Type B pancreatic cell (in vitro differentiated cells): ENCODE results near the gene PLAAT5. TPM values are rescaled to one million over a fixed set of nuclear protein-coding genes. Genes with fewer than 3 reads are reported as not detected.

ENCODE experiments used
- DNase-seq: peaks from one replicate; pipeline ENCODE4 v3.0.0; 2021; ENCODE audit warnings: mixed read lengths; ENCODE audit not compliant: unreplicated experiment; ENCODE audit errors: extremely low spot score
- H3K27ac Mint-ChIP-seq: 2 replicates; pipeline ENCODE4 v1.8.0; 2021; ENCODE audit warnings: mild to moderate bottlenecking, mixed read lengths
- H3K27me3 Mint-ChIP-seq: 2 replicates; pipeline ENCODE4 v1.8.0; 2021; ENCODE audit warnings: mixed read lengths
- H3K36me3 Mint-ChIP-seq: 2 replicates; pipeline ENCODE4 v1.8.0; 2021; ENCODE audit warnings: mixed read lengths
- H3K4me1 Mint-ChIP-seq: one replicate; pipeline ENCODE4 v1.8.0; 2021; ENCODE audit warnings: mixed read lengths; ENCODE audit not compliant: unreplicated experiment
- H3K4me3 Mint-ChIP-seq: 2 replicates; pipeline ENCODE4 v1.8.0; 2021; ENCODE audit warnings: mild to moderate bottlenecking, mixed read lengths
- H3K9me3 Mint-ChIP-seq: 2 replicates; pipeline ENCODE4 v1.8.0; 2021; ENCODE audit warnings: mixed read lengths
- total RNA-seq: library from RNA; stranded (reverse); gene quantifications from 2 replicates; pipeline ENCODE4 v1.2.1, GENCODE V29; 2021; ENCODE audit warnings: low replicate concordance
- TF ChIP-seq, protein P1 (sequence below): fragments of 200-600 bp; sonication (generic); conservative IDR thresholded peaks from 2 replicates; pipeline ENCODE4 v1.5.0; 2021; ENCODE audit warnings: antibody characterized with exemption, mild to moderate bottlenecking

PLAAT5 gene
- total RNA-seq, 1 donor from 2014 or later, result 2.0 TPM

DNA sequence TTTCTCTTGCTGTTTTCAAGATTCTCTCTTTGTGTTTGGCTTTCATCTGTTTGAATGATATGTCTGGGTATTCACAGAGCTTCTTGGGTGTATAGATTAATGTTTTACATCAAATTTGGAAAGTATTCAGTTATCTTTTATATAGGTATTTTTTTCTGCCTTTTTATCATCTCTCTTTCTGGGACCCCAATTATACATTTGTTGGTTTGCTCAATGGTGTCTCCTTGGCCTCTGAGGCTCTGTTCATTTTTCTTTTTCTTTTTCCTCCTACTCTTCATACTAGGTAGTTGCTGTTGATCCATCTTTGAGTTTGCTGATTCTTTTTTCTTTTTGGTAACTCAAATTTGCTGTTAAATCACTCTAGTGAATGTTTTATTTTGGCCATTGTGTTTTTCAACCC is 14.3 kb downstream of the PLAAT5 start:
- no peaks in the 10 kb centered on the region for H3K27me3 Mint-ChIP-seq
- H3K9me3 Mint-ChIP-seq, result peaks cover 5% of the 10 kb centered on the region
- H3K27ac Mint-ChIP-seq, result no peak overlapping the region
- no peak for DNase-seq
- no peak overlapping the region for H3K4me3 Mint-ChIP-seq
- no peaks in the 10 kb centered on the region for H3K4me1 Mint-ChIP-seq
- peaks cover 5% of the 10 kb centered on the region for H3K36me3 Mint-ChIP-seq
- TF ChIP-seq, protein P1, sequence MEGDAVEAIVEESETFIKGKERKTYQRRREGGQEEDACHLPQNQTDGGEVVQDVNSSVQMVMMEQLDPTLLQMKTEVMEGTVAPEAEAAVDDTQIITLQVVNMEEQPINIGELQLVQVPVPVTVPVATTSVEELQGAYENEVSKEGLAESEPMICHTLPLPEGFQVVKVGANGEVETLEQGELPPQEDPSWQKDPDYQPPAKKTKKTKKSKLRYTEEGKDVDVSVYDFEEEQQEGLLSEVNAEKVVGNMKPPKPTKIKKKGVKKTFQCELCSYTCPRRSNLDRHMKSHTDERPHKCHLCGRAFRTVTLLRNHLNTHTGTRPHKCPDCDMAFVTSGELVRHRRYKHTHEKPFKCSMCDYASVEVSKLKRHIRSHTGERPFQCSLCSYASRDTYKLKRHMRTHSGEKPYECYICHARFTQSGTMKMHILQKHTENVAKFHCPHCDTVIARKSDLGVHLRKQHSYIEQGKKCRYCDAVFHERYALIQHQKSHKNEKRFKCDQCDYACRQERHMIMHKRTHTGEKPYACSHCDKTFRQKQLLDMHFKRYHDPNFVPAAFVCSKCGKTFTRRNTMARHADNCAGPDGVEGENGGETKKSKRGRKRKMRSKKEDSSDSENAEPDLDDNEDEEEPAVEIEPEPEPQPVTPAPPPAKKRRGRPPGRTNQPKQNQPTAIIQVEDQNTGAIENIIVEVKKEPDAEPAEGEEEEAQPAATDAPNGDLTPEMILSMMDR, result no peak

DNA sequence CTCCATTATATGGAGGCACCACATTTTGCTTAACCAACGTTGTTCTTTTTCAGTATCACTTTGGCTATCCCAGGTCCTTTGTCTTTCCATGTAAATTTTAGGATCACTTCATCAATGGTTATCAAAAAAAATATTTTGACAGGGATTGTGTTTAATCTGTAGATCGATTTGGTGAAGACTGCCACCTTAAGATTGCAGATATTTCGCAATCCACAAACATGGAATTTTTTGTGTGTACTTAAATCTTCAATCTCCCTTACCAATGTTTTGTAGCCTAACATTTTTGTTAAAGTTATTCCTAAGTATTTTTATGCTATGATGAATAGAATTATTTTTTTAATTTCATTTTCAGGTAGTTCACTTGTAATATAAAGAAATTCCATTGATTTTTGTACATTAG is 18.6 kb downstream of the PLAAT5 start:
- H3K9me3 Mint-ChIP-seq, result peaks cover 10% of the 10 kb centered on the region
- no peak overlapping the region for H3K4me3 Mint-ChIP-seq
- DNase-seq, result no peak
- H3K27me3 Mint-ChIP-seq, result no peaks in the 10 kb centered on the region
- H3K36me3 Mint-ChIP-seq, result peaks cover 9% of the 10 kb centered on the region
- TF ChIP-seq, protein P1, result no peak
- H3K27ac Mint-ChIP-seq, result no peak overlapping the region
- no peaks in the 10 kb centered on the region for H3K4me1 Mint-ChIP-seq

DNA sequence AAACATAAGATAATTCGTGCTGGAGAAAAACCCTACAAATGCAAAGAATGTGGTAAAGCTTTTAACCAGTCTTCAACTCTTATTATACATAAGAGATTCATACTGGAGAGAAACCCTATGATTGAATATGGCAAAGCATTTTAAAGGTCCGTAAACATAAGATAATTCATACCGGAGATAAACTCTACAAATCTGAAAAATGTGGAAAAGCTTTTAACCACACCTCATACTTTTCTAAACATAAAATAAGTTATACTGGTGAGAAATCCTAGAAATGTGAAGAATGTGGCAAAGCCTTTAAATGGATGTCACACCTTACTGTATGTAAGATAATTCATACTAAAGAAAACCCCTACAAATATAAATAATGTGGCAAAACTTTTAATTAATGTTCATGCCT is 20.7 kb downstream of the PLAAT5 start:
- Mint-ChIP-seq H3K4me1 (no peaks in the 10 kb centered on the region), H3K9me3 (peaks cover 5% of the 10 kb centered on the region)

DNA sequence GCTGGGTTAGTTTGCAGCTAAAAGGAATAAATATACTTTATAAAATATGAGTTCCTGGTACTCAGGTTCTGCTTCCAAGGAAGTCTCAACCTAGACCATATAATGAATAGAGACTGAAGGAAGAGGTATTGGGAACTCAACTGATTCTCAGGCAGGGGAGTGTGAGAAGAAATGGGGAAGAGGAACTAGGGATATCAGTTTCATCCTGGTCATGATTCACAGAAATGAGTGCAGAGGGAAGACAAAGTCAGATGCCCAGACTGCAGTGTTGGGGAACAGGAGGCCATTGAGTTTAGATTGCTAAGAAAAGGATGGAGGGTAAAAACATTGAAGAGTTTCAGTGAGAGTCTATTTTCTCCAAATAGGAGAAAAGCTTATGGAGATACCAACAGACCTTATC is 28.8 kb downstream of the PLAAT5 start:
- H3K36me3 Mint-ChIP-seq, result peaks cover 1% of the 10 kb centered on the region

More for the DNA sequence above, 20.7 kb downstream of the PLAAT5 start:
- Mint-ChIP-seq H3K27me3 (no peaks in the 10 kb centered on the region), H3K27ac (peak overlapping the region; percentile 28), H3K4me3 (no peak overlapping the region), H3K36me3 (peaks cover 7% of the 10 kb centered on the region)
- TF ChIP-seq, protein P1, result no peak
- no peak for DNase-seq

DNA sequence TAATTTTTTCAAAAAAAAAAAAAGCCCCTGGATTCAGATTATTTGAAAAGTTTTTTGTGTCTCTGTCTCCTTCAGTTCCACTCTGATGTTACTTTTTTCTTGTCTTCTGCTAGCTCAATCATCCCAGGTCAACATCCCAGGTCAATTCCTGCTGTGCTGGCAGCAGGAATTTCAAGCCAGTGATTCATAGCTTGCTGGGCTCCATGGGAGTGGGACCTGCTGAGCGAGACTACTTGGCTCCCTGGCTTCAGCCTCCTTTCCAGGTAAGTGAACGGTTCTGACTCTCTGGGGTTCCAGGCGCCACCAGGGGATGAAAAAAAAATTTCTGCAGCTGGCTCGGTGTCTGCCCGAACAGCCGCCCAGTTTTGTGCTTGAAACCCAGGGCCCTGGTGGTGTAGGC is 31.4 kb downstream of the PLAAT5 start:
- H3K27ac Mint-ChIP-seq, result no peak overlapping the region
- H3K4me3 Mint-ChIP-seq, result no peak overlapping the region

More for the DNA sequence above, 28.8 kb downstream of the PLAAT5 start:
- H3K4me1 Mint-ChIP-seq, result no peaks in the 10 kb centered on the region
- H3K27ac Mint-ChIP-seq, result no peak overlapping the region
- DNase-seq, result no peak
- H3K27me3 Mint-ChIP-seq, result no peaks in the 10 kb centered on the region
- TF ChIP-seq, protein P1, result no peak
- no peak overlapping the region for H3K4me3 Mint-ChIP-seq
- no peaks in the 10 kb centered on the region for H3K9me3 Mint-ChIP-seq

More for the DNA sequence above, 31.4 kb downstream of the PLAAT5 start:
- H3K27me3 Mint-ChIP-seq, result no peaks in the 10 kb centered on the region
- H3K9me3 Mint-ChIP-seq, result no peaks in the 10 kb centered on the region
- H3K36me3 Mint-ChIP-seq, result no peaks in the 10 kb centered on the region
- TF ChIP-seq, protein P1, result no peak
- no peaks in the 10 kb centered on the region for H3K4me1 Mint-ChIP-seq
- DNase-seq, result no peak
